ENCODE data around the gene FAM98B. TPM values are rescaled to one million over a fixed set of nuclear protein-coding genes. Genes with fewer than 3 reads are reported as not detected.

The FAM98B gene
- total and polyA plus RNA-seq, 9 of the 15 experiments (the other 6 are each of a cell fraction or from before 2014, with no cell fraction given) = 3.1 to 42.0 (median 9.4) TPM

DNA sequence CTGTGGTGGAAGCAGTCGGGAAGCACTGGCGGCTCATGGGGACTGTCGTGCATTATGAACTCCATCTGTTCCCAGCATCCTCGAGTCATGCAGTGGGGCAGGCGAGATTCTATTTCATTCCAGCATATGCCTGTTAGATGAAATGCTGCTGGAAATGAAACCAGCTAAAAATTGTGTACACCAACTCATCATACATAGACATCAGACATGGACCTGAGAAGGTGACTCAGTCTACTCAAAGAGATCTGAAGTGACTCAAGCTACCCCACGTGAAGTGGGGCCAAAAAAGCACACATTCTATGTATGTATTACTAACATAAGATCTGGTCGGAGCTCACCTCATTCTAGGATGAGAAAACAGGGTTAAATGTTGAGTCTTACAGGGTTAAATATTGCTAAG is 47.5 kb upstream of the FAM98B start:
- H3K4me1 ChIP-seq (replicated peaks in 1 of 2; ENCODE audit: control insufficient read depth in 2 of 2, insufficient read depth in 2 of 2, low read length in 2 of 2) = no peaks in the 10 kb centered on the region
- peaks cover 9% of the 10 kb centered on the region in 2 experiments for H3K27me3 ChIP-seq (ENCODE audit: control insufficient read depth in 2 of 2, insufficient read depth in 2 of 2, low read length in 2 of 2)
- no peak overlapping the region for H3K4me2 ChIP-seq (ENCODE audit: insufficient read depth, low read length)
- no peak overlapping the region for H3K9ac ChIP-seq (ENCODE audit: insufficient read depth in 1 of 2, low read depth in 2 of 2, low read length in 2 of 2)
- in situ Hi-C loops (cut with MboI) (no loop called here), intact Hi-C loops (cut with micrococcal nuclease) (no loop called here)
- ChIA-PET POLR2A (no interaction called here), CTCF (ENCODE audit: low intra/inter-chr PET ratio) (no interaction called here)
- H3K9me3 ChIP-seq (replicated peaks; ENCODE audit: control insufficient read depth, insufficient read depth, low read depth, low read length) = no peaks in the 10 kb centered on the region
- BruUV-seq (replicated peaks) = no TSS peak
- no peaks in the 10 kb centered on the region for H3K36me3 ChIP-seq (ENCODE audit: control insufficient read depth, insufficient read depth, low read length)
- no peak overlapping the region for H2AFZ ChIP-seq (ENCODE audit: low read depth, low read length)
- H3K4me3 ChIP-seq = no peak overlapping the region
- no peaks in the 10 kb centered on the region for H4K20me1 ChIP-seq (replicated peaks; ENCODE audit: control insufficient read depth, insufficient read depth, low read length)
- H3K9me1 ChIP-seq (ENCODE audit: control insufficient read depth, insufficient read depth, low read length) = no peaks in the 10 kb centered on the region
- no peak for FAIRE-seq
- DNase-seq (ENCODE audit: extremely low read depth in 1 of 4, low spot score in 3 of 4) = no peak
- no peak for ATAC-seq
- H3K27ac ChIP-seq (ENCODE audit: extremely low read depth, low read depth, low read length) = no peak overlapping the region
- 2% methylated on average over 7 of the region's 7 CpGs for WGBS (ENCODE audit: insufficient coverage, low coverage, missing lambda C conversion rate)
- no peaks in the 10 kb centered on the region for H3K79me2 ChIP-seq (ENCODE audit: control insufficient read depth, insufficient read depth, low read length)
- TF ChIP-seq KHSRP (IDR thresholded peaks at IDR 0.05) (no peak), SMAD3 (CRISPR knock-in tag; conservative IDR thresholded peaks at IDR 0.05) (no peak), EWSR1 (IDR thresholded peaks at IDR 0.05; ENCODE audit: borderline replicate concordance, low read depth, partially characterized antibody) (no peak), TEAD4 (IDR thresholded peaks at IDR 0.05; ENCODE audit: low read length) (no peak), TEAD4 (CRISPR knock-in tag; IDR thresholded peaks at IDR 0.05; ENCODE audit: borderline replicate concordance) (no peak), SP2 (IDR thresholded peaks at IDR 0.05; ENCODE audit: extremely low read depth, low read depth, low read length, poor library complexity, severe bottlenecking) (no peak), ZNF584 (CRISPR knock-in tag; IDR thresholded peaks at IDR 0.05; ENCODE audit: low read depth) (no peak), NFXL1 (CRISPR knock-in tag; IDR thresholded peaks at IDR 0.05) (no peak), ZBTB17 (CRISPR knock-in tag; IDR thresholded peaks at IDR 0.05) (no peak), CC2D1A (IDR thresholded peaks at IDR 0.05) (no peak), NFYB (IDR thresholded peaks at IDR 0.05; ENCODE audit: extremely low read depth, insufficient read length) (no peak), SMARCC2 (IDR thresholded peaks at IDR 0.05; ENCODE audit: low read depth) (no peak)
- TF ChIP-seq, protein P1, sequence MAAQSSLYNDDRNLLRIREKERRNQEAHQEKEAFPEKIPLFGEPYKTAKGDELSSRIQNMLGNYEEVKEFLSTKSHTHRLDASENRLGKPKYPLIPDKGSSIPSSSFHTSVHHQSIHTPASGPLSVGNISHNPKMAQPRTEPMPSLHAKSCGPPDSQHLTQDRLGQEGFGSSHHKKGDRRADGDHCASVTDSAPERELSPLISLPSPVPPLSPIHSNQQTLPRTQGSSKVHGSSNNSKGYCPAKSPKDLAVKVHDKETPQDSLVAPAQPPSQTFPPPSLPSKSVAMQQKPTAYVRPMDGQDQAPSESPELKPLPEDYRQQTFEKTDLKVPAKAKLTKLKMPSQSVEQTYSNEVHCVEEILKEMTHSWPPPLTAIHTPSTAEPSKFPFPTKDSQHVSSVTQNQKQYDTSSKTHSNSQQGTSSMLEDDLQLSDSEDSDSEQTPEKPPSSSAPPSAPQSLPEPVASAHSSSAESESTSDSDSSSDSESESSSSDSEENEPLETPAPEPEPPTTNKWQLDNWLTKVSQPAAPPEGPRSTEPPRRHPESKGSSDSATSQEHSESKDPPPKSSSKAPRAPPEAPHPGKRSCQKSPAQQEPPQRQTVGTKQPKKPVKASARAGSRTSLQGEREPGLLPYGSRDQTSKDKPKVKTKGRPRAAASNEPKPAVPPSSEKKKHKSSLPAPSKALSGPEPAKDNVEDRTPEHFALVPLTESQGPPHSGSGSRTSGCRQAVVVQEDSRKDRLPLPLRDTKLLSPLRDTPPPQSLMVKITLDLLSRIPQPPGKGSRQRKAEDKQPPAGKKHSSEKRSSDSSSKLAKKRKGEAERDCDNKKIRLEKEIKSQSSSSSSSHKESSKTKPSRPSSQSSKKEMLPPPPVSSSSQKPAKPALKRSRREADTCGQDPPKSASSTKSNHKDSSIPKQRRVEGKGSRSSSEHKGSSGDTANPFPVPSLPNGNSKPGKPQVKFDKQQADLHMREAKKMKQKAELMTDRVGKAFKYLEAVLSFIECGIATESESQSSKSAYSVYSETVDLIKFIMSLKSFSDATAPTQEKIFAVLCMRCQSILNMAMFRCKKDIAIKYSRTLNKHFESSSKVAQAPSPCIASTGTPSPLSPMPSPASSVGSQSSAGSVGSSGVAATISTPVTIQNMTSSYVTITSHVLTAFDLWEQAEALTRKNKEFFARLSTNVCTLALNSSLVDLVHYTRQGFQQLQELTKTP (IDR thresholded peaks at IDR 0.05; ENCODE audit: low read depth in 1 of 2, partially characterized antibody in 2 of 2) = no peak
- TF ChIP-seq, protein P2, sequence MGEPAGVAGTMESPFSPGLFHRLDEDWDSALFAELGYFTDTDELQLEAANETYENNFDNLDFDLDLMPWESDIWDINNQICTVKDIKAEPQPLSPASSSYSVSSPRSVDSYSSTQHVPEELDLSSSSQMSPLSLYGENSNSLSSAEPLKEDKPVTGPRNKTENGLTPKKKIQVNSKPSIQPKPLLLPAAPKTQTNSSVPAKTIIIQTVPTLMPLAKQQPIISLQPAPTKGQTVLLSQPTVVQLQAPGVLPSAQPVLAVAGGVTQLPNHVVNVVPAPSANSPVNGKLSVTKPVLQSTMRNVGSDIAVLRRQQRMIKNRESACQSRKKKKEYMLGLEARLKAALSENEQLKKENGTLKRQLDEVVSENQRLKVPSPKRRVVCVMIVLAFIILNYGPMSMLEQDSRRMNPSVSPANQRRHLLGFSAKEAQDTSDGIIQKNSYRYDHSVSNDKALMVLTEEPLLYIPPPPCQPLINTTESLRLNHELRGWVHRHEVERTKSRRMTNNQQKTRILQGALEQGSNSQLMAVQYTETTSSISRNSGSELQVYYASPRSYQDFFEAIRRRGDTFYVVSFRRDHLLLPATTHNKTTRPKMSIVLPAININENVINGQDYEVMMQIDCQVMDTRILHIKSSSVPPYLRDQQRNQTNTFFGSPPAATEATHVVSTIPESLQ (CRISPR knock-in tag; IDR thresholded peaks at IDR 0.05) = no peak
- TF ChIP-seq, protein P3, sequence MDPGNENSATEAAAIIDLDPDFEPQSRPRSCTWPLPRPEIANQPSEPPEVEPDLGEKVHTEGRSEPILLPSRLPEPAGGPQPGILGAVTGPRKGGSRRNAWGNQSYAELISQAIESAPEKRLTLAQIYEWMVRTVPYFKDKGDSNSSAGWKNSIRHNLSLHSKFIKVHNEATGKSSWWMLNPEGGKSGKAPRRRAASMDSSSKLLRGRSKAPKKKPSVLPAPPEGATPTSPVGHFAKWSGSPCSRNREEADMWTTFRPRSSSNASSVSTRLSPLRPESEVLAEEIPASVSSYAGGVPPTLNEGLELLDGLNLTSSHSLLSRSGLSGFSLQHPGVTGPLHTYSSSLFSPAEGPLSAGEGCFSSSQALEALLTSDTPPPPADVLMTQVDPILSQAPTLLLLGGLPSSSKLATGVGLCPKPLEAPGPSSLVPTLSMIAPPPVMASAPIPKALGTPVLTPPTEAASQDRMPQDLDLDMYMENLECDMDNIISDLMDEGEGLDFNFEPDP (CRISPR knock-in tag; IDR thresholded peaks at IDR 0.05) = no peak
- TF ChIP-seq, protein P4, sequence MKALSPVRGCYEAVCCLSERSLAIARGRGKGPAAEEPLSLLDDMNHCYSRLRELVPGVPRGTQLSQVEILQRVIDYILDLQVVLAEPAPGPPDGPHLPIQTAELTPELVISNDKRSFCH (CRISPR knock-in tag; IDR thresholded peaks at IDR 0.05) = no peak
- TF ChIP-seq, protein P4 (tag; IDR thresholded peaks at IDR 0.05) = no peak
